GM12874 (cell line): ENCODE measurements around the gene AKAP1.

ENCODE experiments used
- CTCF ChIP-seq: IDR thresholded peaks from 2 replicates; pipeline ENCODE4 v1.5.1; 2011; ENCODE audit warnings: low read depth, mild to moderate bottlenecking, control low read depth, low read length, moderate library complexity; ENCODE audit not compliant: insufficient read depth

AKAP1 gene

GRCh38 chr17:57077000-57077399 lies 8.0 kb upstream of the AKAP1 start:
- TF ChIP-seq CTCF = no peak

GRCh38 chr17:57078274-57078673 lies 6.8 kb upstream of the AKAP1 start:
- no peak for TF ChIP-seq CTCF

GRCh38 chr17:57080718-57081117 lies 4.3 kb upstream of the AKAP1 start:
- no peak for TF ChIP-seq CTCF

- TF ChIP-seq CTCF = no peak
These were observed 2.6 kb upstream of the AKAP1 start for GRCh38 chr17:57082441-57082840.

GRCh38 chr17:57084361-57084801 lies 665 bp upstream of the AKAP1 start:
- TF ChIP-seq CTCF = no peak

- peak; percentile 38; the same call in 1 of the 2 replicates for TF ChIP-seq CTCF
These were observed 512 bp downstream of the AKAP1 start for GRCh38 chr17:57085448-57086068.

- no peak for TF ChIP-seq CTCF
These were observed 1.3 kb downstream of the AKAP1 start for GRCh38 chr17:57086069-57086930.
